NCI-H1694 (cell line): Measurements from ENCODE around the gene CYP2C19.
"Not testable (repeated sequence)": the region's sequence is repeated elsewhere in the genome, so short reads cannot be mapped to it uniquely, and the experiment has no call there.

Source experiments
- DNase-seq: peaks from one replicate; lab custom pipeline; 2025; lab: John Stamatoyannopoulos, UW

CYP2C19 gene

DNA sequence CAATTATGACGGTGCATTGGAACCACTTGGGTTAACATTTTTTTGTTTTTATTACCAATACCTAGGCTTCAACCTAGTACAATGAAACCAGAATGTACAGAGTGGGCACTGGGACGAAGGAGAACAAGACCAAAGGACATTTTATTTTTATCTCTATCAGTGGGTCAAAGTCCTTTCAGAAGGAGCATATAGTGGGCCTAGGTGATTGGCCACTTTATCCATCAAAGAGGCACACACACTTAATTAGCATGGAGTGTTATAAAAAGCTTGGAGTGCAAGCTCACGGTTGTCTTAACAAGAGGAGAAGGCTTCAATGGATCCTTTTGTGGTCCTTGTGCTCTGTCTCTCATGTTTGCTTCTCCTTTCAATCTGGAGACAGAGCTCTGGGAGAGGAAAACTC, at the start of gene CYP2C19:
Gene CYP2C19 (plus strand): TSS at position 289 of the 400 bp plus-strand sequence. CDS start 25 bp downstream, at position 314.
- no peak for DNase-seq

DNA sequence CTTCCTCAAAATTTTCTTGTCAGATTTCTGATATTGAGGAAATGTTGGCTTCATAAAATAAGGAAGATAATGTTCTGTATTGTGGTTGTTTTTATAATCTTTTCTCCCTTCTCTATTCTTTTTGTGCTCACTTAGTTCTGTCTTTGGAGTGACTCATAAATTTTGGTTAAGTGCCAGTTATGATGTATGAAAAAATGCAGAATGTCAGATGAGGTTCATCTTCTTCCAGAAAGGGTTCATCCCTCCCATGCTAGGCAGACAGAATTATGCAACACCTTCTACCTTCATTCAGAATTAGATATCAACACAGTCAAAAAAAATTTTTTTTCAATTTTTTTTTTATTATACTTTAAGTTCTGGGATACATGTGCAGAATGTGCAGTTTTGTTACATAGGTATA, 36.6 kb upstream of the CYP2C19 start:
- no peak for DNase-seq

DNA sequence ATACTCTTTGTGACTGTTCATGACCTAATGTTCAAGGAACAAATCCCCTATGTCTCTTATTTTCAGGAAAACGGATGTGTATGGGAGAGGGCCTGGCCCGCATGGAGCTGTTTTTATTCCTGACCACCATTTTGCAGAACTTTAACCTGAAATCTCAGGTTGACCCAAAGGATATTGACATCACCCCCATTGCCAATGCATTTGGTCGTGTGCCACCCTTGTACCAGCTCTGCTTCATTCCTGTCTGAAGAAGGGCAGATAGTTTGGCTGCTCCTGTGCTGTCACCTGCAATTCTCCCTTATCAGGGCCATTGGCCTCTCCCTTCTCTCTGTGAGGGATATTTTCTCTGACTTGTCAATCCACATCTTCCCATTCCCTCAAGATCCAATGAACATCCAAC, 27.3 kb upstream of the CYP2C19 start:
- DNase-seq = no peak

DNA sequence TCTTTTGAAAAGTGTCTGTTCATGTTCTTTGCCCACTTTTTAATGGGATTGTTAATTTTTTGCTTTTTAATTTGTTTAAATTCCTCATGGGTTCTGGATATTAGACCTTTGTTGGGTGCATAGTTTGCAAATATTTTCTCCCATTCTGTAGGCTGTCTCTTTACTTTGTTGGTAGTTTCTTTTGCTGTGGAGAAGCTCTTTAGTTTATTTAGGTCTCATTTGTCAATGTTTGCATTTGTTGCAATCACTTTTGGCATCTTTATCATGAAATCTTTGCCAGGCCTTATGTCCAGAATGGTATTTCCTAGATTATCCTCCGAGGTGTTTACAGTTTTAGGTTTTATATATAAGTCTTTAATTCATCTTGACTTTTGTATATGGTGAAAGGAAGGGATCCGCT, 23.9 kb upstream of the CYP2C19 start:
- DNase-seq = no peak

DNA sequence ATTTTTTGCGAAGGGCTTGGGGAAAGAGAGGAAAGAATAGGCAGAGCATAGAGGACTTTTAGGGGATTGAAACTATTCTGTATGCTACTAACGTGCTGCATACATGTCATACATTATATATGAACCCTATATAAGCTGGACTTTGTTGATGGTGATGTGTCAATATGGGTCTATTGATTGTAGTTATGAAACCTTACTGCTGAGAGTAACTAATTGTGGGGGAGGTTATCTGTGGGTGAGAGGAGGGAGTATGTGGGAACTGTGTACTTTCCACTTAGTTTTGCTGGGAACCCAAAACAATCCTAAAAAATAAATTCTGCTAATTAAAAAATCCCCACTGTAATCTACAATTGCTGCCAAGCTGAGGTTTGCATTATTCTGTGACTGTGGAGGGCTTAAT, 15.3 kb upstream of the CYP2C19 start:
- no peak for DNase-seq

DNA sequence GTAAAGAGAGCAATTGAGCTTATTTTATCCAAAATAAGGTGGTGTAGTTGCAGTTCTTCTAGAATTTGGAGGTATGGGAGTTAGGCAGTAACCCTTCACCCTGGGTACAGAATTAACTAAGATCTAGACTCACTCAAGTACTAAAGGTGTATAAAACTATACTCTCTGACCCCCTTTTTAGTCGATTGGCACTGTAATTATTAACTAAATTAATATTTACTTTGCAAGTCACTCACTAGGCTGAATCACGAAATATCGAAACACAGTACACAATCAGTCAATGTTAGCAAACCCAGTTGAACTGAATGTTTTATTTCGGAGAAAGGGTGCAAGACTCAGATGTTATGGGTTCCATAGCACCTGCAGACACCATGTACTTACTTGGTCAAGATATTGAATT, 14.6 kb upstream of the CYP2C19 start:
- no peak for DNase-seq

DNA sequence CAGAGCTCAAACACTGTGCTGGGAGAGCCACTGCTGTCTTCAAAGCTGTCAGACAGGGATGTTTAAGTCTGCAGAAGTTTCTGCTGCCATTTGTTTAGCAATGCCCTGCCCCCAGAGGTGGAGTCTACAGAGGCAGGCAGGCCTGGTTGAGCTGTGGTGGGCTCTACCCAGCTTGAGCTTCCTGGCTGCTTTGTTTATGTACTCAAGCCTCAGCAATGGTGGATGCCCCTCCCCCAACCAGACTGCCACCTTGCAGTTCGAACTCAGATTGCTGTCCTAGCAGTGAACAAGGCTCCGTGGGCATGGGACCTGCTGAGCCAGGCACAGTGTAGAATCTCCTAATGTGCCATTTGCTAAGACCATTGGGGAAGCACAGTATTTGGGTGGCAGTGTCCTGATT, 4.6 kb upstream of the CYP2C19 start:
- no peak for DNase-seq

DNA sequence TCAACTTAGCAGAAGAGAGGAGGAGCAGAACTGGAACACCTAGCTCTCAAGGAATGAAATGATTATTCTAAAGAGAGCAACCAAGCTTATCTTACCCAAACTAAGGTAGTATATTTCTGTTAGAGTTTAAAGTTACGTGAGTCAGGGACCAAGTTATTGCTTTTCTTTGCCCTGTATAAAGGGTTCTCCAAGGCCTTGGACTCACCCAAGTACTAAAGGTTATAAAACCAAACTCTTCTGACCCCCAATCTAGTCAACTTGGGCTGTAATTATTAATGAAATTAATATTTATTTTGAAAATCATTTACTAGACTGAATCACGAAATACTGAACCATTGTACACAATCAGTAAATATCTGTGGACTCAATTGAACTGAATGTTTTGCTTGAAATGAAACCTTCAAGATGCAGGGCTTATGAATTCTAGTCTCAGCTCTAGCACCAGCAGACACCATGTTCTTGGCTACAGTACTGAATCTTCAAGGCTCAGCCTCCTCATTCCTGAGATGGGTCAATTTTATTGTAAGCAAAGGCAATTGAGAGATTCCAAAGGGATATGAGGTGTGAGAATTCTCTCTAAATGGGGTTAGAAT, 1.8 kb upstream of the CYP2C19 start:
- DNase-seq = no peak

DNA sequence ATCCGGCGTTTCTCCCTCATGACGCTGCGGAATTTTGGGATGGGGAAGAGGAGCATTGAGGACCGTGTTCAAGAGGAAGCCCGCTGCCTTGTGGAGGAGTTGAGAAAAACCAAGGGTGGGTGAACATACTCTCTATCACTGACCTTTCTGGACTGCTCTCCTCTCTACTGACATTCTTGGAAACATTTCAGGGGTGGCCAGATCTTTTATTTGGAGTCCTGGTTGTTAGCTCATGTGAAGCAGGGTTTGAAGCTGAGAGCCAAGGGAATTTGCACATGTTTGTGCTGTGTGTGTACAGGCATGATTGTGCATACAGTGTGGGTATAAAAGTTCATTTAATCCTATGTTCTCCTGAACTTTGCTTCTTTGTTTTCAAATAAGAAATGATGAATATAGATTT, 12.9 kb downstream of the CYP2C19 start:
- not testable (repeated sequence) for DNase-seq

DNA sequence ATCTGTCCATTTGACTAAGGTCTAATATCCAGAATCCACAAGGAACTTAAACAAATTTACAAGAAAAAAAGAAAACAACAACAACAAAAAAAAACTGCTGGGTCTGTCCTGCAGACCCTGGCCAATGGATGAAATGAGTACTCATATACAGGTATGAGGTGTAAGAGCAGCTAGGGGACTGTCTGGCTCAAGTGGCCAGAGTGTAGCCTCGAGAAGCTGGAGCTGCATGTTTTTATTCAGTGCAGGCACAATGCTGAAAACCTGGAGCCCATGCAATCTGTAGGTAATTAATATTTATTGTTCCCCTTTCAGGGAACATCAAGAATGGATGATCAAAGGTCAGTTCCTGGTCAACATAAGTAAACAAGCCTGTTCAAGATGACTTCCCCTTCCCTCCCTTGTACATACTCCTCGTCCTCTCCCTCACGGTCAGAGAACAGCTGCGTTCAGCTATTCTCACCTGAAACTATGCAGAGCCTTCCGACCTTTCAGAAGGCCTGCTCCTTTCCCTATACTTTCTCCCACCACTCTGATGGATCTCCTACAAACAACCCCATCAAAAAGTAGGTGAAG, 15.5 kb downstream of the CYP2C19 start:
- no peak for DNase-seq

DNA sequence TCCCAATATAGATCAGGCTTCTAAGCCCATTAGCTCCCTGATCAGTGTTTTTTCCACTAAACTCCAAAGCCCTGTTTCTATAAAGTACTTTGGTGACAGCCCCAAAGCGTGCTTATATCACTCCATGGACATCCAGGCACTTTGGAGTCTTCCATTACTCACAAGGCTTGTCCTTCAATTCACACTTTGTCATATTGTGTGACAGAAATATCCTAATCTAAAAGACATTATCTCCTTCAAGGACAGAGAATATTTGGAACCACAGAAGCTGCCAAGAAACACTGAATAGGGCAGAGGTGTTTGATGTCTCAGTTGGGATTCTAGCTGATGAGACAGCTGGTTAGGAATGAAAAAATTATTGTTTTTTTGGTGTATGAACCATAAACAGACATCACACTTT, 18.4 kb downstream of the CYP2C19 start:
- DNase-seq = no peak

DNA sequence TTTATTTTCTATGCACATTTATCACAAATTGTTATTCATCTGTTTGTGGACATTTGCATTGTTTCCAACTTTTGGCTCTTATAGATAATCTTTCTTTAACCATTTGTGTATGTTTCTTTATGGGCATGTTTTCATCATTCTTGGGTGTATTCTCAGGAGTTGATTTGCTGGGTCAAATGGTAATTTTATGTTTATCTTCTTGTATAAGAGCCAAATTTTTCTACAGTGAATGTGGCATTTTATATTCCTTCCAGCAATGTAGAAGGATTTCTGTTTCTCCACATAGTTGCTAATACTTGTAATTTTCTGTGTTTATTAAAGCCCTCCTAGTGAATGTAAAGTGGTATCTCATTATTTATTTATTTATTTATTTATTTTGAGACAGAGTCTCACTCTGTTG, 21.8 kb downstream of the CYP2C19 start:
- DNase-seq = no peak

DNA sequence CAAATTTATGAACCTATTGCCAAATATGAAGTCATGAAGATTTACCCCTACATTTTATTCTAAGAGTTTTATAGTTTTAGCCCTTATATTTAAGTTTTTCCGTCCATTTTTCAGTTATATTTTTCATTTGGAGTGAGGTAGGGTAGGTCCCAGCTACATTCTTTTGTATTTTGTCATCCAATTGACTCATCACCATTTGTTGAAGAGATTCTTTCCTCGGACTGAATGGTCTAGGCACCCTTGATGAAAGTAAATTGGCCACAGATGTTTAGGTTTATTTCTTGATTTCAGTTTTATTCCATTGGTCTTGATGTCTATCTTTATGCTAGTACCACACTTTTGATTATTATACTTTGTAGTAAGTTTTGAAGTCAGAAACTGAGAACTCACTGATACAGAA, 22.7 kb downstream of the CYP2C19 start:
- no peak for DNase-seq

DNA sequence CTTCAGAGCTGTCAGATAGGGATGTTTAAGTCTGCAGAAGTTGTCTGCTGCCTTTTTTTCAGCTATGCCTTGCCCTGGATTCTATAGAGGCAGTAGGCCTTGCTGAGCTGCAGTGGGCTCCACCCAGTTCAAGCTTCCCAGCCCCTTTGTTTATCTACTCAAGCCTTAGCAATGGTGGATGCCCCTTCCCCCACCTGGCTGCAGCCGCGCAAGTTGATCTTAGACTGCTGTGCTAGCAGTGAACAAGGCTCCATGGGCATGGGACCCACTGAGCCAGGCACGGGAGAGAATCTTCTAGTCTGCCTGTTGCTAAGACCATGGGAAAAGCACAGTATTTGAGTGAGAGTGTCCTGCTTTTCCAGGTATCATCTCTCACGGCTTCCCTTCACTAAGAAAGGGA, 38.1 kb downstream of the CYP2C19 start:
- DNase-seq = not testable (repeated sequence)

DNA sequence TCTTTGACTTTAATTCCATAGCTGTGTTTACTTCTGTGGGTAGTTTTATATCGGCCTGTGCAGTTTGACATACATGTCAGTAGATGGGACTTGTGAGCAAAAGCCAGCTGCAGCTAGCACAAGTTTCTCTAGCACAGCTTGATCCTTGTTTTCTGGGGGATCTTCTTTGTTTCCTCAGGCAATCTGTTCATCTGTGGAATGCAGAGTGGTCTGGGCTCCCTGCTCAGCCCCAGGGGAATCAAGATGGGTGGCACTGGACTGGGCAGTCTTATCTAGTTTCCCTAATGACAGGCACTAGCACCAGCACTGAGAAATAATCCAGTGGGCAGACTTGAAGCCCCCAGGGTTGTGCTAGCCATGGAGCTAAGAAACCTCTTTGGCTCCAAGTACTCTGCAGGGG, 40.8 kb downstream of the CYP2C19 start:
- DNase-seq = no peak

DNA sequence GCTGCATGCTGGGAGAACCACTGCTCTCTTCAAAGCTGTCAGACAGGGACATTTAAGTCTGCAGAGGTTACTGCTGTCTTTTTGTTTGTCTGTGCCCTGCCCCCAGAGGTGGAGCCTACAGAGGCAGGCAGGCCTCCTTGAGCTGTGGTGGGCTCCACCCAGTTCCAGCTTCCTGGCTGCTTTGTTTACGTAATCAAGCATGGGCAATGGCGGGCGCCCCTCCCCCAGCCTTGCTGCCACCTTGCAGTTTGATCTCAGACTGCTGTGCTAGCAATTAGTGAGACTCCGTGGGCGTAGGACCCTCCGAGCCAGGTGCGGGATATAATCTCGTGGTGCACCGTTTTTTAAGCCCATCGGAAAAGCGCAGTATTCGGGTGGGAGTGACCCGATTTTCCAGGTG, 67.5 kb downstream of the CYP2C19 start:
- not testable (repeated sequence) for DNase-seq

DNA sequence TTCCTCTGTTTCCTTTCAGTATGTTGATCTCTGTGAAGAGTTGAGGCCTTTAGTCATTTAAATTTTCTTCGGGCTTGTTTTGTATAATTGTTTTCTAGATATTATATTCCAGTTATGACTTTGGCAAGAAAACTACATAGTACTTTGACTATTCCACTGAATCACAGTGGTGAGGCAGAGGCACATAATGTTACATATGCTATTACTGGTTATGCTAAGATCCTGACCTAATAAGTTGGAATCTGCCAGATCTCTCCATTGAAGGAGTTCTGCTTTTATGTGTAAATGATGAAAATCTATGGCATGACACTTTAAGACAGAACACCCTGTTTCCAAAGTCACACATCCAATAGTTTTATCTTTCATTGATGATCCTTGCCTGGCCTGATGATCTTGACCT, 83.7 kb downstream of the CYP2C19 start:
- DNase-seq = no peak

DNA sequence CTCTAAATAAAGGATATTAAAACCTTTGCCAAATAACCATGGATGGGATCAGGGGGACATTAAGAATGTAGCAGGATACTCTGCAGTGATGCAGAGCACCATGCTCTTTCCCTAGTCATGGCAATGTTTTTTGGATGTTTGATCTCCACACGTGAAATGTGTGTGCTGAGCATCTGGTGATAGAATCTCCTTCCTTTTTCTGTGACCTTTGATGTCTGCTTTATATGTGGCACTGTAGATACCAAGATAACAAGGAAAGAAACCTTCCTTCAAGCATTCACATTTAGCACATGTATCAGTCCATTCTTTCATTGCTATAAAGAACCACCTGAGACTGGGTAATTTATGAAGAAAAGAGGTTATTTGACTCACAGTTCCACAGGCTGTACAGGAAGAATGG, 88.3 kb downstream of the CYP2C19 start:
- no peak for DNase-seq

DNA sequence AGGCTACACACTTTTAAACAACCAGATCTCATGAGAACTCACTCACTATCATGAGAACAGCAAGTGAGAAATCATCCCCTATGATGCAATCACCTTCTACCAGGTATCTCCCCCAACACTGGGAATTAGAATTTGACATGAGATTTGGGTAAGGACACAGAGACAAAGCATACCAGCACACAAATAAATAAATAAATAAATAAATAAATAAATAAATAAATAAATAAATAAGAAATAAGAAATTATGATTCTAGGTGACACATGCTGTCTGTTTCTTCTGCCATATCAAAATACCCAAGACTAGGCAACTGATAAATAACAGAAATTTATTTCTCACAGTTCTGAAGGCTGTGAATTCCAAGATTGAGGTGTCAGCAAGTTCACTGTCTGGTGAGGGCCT, 88.8 kb downstream of the CYP2C19 start:
- DNase-seq = no peak

DNA sequence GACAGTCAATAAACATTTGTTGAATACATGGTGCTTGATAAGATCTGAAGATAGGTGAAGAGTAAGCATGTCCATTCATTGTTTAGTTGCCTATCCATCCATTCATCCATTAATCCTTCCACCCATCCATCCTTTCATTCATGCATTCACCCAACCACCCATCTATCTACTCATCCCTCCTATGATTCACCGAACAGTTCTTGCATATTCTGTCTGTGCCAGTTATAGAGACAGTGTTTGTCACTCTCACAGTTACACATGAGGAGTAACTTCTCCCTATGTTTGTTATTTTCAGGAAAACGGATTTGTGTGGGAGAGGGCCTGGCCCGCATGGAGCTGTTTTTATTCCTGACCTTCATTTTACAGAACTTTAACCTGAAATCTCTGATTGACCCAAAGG, 90.0 kb downstream of the CYP2C19 start:
- DNase-seq = no peak

DNA sequence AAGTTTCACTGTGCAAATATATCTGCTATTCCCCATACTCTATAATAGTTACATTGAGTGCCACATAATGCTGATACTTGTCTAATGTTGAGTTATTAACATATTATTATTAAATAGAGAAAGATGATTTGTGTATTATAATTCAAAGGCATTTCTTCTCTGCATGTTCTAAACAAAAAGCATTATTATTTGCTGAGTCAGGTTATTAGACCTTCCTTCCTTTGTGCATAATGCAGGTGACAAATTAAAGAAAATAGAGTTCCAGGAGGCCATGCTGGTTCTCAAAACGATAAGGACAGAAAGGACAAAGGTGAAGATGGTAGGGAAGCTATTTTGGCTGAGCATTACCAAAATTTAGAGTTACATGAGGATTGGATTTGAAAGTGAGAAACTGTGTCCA, 90.6 kb downstream of the CYP2C19 start:
- no peak for DNase-seq

DNA sequence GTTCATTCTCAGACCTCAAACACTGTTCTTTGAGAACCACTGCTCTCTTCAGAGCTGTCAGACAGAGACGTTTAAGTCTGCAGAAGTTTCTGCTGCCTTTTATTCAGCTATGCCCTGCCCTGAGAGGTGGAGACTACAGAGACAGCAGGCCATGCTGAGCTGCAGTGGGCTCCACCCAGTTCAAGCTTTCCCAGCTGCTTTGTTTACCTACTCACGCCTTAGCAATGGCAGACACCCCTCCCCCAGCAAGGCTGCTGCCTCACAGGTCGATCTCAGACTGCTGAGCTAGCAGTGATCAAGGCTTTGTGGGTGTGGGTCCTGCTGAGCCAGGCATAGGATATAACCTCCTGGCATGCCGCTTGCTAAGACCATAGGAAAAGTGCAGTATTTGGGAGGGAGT, 95.5 kb downstream of the CYP2C19 start:
- no peak for DNase-seq

DNA sequence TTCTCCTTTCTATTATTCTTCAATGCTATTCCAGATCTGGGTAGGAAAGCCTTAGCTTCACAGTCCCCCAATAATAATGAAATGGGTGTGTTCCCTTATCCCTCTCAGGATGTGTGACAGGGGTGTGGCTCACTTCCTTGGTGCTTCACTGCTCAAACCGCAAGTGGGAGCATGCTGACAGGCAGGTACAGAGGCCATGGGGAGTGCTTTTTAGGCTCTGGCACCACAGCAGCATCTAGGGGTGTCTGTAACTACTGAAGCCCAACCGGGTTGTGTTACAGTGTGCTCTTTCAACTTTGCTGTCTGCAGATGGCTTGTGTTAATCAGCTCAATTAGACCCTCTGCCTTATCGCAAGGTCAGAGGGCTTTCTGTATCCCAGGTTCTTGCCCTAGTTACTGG, 96.6 kb downstream of the CYP2C19 start:
- DNase-seq = no peak

DNA sequence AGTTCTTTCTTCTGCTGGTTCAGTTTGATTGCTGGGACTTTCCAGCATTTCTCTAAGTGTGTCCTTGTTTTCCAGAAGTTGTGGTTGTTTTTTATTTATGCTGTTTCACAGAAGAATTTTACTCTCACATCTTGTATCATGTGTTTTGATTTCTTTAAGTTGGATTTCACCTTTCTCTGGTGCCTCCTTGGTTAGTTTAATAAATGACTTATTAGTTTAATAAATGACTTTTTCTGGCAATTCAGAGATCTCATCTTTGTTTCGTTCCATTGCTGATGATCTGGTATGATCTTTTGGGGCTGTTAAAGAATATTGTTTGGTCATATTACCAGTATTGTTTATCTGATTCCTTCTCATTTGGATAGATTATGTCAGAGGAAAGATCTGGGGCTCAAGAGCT, 116.2 kb downstream of the CYP2C19 start:
- DNase-seq = no peak
